Ovary (tissue), 9 donors: ENCODE data around the gene CCDC12. TPM values are rescaled to one million over a fixed set of nuclear protein-coding genes. Genes with fewer than 3 reads are reported as not detected.

Experiments
- DNase-seq, 5 donors: peaks; one replicate each; pipeline ENCODE4 v3.0.0-alpha.2; 2019 to 2020
- H3K27ac ChIP-seq, 2 donors: fragments of 200-600 bp; one replicate each; pipeline versions ENCODE4 v1.5.1 to v1.8.0; 2019 to 2022
- H3K27me3 ChIP-seq: fragments of 200-600 bp; one replicate; pipeline ENCODE4 v1.8.0; 2022
- H3K36me3 ChIP-seq: fragments of 200-600 bp; sonication (generic); one replicate; pipeline ENCODE4 v1.5.1; 2019
- H3K4me1 ChIP-seq: one replicate; pipeline ENCODE4 v1.8.1; 2013; ENCODE audit warnings: mild to moderate bottlenecking, moderate library complexity; ENCODE audit not compliant: insufficient read depth
- H3K4me3 ChIP-seq: fragments of 200-600 bp; sonication (generic); one replicate; pipeline ENCODE4 v1.5.1; 2017
- H3K9me3 ChIP-seq, 2 donors: fragments of 200-600 bp in 1 of 2; sonication (generic) in 1 of 2; one replicate each; pipeline versions ENCODE4 v1.5.1 to v1.8.1; 2013 to 2019; ENCODE audit warnings: mild to moderate bottlenecking in 1 of 2, moderate library complexity in 1 of 2
- EP300 ChIP-seq: sonication (generic); formaldehyde crosslinking; IDR thresholded peaks from one replicate; pipeline ENCODE4 v1.6.1; 2017; ENCODE audit warnings: antibody characterized with exemption
- POLR2A ChIP-seq: fragments of 450-650 bp; IDR thresholded peaks from one replicate; pipeline ENCODE4 v1.6.1; 2017; ENCODE audit warnings: antibody characterized with exemption, mild to moderate bottlenecking, moderate library complexity
- WGBS, 3 donors: extraction: QIAGEN DNeasy Blood & Tissue Kit in 1 of 3; methylation state at CpG; one replicate each; pipeline versions ENCODE4 v1.1.5 to v1.1.7; 2013 to 2017; 5-methylcytosine and 5-hydroxymethylcytosine counted together
- intact Hi-C, 4 donors: fragments of 100-400 bp; cut with DNase I; formaldehyde crosslinking; loops; one replicate each; pipeline versions ENCODE4 v1.11.0 to v1.15.1; 2022 to 2023
- polyA plus RNA-seq, 2 donors: library from polyadenylated mRNA; stranded (reverse); fragments of 200-250 nt in 1 of 2; fragments of 350-450 nt in 1 of 2; fragmentation: Illumina TruSeq in 1 of 2; extraction: RNeasy Lipid Tissue Mini Kit (QIAGEN cat#74804) in 1 of 2; gene quantifications; one replicate each; pipeline ENCODE4 v1.2.3, GENCODE V29; 2013 to 2014
- total RNA-seq, 7 donors: library from RNA; depleted of rRNA in 2 of 7; stranded (reverse); fragments of >200 nt in 2 of 7; fragmentation: NEBNext Ultra II Directional in 3 of 7; extraction: Animal tissue kit (Norgen Biotek cat#: 25700) in 3 of 7; gene quantifications; one replicate each; pipeline versions ENCODE4 v1.1.0 to v1.2.4, GENCODE V29; 2016 to 2023
- TF ChIP-seq, protein P1 (sequence below), 3 donors: fragments of 450-650 bp in 2 of 3; fragments of 200-600 bp in 1 of 3; IDR thresholded peaks; one replicate each; pipeline versions ENCODE4 v1.5.1 to v1.8.0; 2016 to 2022; ENCODE audit warnings: antibody characterized with exemption in 3 of 3, mild to moderate bottlenecking in 1 of 3
- donor health status: DM: no; HTN: no; CAD: no; lungs with moderate emphysema.
- donor health status: DM: no; HTN: no; CAD: no.
- donor health status: Bipolar disorder and iron deficiency.
- donor health status: DM: yes; HTN: yes; CAD: no.
- donor health status: DM: no; HTN: no; CAD: no.
- donor health status: DM: yes; HTN: yes; CAD: no.

Gene CCDC12
- total and polyA plus RNA-seq, 9 donors: 32.2 to 66.7 (median 42.3) TPM

DNA sequence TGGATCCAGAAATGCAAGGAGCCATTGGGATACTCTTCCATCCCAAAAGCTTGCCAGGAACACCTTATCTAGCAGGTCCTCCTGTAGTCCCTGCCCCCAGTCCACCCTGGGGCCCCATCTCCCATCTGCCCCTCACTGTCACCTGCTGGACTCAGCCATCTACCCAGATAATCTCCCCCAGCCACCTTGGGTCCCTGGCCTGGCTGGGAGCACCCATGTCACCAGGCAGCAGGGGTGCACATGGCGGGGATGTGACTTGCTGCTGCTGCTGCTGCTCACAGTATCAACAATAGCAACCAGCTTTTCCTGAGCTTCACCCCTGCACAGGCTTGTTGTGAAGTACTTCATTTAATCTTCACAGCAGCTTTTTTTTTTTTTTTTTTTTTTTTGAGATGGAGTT lies 86.4 kb downstream of the CCDC12 start:
- H3K27ac ChIP-seq: no peak overlapping the region

DNA sequence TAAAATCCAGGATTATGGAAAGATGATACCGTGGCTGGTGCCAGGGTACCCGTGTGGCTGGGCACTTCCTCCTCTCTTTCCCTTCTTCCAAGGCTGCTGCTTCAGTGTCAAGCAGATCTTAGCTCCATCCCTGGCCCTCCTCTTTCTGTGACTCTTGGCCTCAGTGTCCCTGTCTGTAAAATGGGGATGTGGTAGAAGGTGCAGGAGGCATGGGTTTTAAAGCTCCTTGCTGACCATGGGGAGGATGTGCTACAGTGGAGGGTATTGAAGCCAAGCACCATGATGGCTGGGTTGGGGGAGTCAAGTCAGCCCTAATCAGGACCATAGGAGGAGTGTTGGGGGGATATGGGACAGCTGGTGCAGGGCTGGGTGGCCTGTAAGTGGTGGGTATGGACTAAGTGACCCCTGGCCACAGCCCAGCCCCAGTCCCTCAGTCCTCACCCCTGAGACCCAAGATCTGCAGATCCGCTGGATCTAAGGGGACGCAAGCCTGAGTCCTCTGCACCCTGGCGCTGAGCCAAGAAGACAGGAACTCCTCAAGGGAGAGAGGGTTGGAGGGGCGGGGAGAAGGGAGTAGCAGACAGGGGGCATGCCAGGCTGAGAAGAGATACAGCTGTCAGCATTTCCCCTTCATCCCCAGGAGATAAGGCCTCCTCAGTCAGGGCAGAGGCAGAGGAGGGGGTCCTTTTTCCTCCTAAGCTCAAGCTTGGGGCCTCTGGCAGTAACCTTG lies 87.0 kb downstream of the CCDC12 start:
- 63 to 66% (median 66%) methylated on average over 6 of the region's 6 CpGs for WGBS, 3 donors
- peaks cover 7% of the 10 kb centered on the region for H3K4me1 ChIP-seq
- H3K27ac ChIP-seq: no peak overlapping the region
- no peaks in the 10 kb centered on the region for H3K36me3 ChIP-seq
- DNase-seq: peak in 3 of 5 donors; percentile 50 to 68 (median 54)
- no peak overlapping the region for H3K4me3 ChIP-seq
- no peak for TF ChIP-seq EP300
- no peak for TF ChIP-seq POLR2A
- TF ChIP-seq, protein P1, sequence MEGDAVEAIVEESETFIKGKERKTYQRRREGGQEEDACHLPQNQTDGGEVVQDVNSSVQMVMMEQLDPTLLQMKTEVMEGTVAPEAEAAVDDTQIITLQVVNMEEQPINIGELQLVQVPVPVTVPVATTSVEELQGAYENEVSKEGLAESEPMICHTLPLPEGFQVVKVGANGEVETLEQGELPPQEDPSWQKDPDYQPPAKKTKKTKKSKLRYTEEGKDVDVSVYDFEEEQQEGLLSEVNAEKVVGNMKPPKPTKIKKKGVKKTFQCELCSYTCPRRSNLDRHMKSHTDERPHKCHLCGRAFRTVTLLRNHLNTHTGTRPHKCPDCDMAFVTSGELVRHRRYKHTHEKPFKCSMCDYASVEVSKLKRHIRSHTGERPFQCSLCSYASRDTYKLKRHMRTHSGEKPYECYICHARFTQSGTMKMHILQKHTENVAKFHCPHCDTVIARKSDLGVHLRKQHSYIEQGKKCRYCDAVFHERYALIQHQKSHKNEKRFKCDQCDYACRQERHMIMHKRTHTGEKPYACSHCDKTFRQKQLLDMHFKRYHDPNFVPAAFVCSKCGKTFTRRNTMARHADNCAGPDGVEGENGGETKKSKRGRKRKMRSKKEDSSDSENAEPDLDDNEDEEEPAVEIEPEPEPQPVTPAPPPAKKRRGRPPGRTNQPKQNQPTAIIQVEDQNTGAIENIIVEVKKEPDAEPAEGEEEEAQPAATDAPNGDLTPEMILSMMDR (IDR thresholded peaks at IDR 0.05): no peak
- H3K27me3 ChIP-seq: no peaks in the 10 kb centered on the region
- H3K9me3 ChIP-seq: no peaks in the 10 kb centered on the region
- intact Hi-C loops: loop anchor here in 3 of 4 donors (5.0 kb wide), 2 partner anchors 42 to 182 kb away; no protein-coding TSS in a partner anchor

More for the DNA sequence above, 86.4 kb downstream of the CCDC12 start:
- Histone ChIP-seq H3K4me3 (no peak overlapping the region), H3K9me3 (no peaks in the 10 kb centered on the region), H3K4me1 (peaks cover 7% of the 10 kb centered on the region), H3K36me3 (no peaks in the 10 kb centered on the region), H3K27me3 (no peaks in the 10 kb centered on the region)
- 100% methylated on average over 1 of the region's 1 CpG for WGBS, 3 donors
- intact Hi-C loops: loop anchor here in 3 of 4 donors (5.0 kb wide), 2 partner anchors 43 to 183 kb away; no protein-coding TSS in a partner anchor
- DNase-seq: no peak
- TF ChIP-seq EP300: no peak
- TF ChIP-seq, protein P1 (IDR thresholded peaks at IDR 0.05): no peak
- TF ChIP-seq POLR2A: no peak

DNA sequence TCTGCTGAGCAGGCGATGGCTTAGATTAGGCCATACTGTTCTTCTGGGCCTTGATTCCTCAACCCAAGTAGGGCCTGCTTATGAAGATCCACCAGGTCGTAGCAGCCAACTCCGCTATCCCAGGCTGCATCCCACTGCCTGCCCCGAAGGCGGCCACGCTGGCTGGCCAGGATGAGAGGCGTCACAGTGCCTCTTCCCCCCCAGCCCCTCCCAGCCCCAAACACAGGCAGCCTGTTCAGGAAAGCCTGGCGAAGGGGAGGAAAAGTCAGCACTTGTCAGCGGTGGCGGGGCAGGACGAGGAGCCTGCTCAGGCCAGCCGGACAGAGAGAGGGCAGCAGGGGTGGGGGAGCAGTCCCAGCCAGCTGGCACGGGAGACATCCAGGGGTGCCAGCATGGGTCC lies 87.8 kb downstream of the CCDC12 start:
- Histone ChIP-seq H3K4me3 (no peak overlapping the region), H3K36me3 (no peaks in the 10 kb centered on the region), H3K4me1 (peaks cover 7% of the 10 kb centered on the region), H3K27me3 (no peaks in the 10 kb centered on the region), H3K27ac (no peak overlapping the region), H3K9me3 (no peaks in the 10 kb centered on the region)
- DNase-seq: no peak
- WGBS, 3 donors: 80 to 93% (median 86%) methylated on average over 13 of the region's 13 CpGs
- intact Hi-C loops: no loop called here
- no peak for TF ChIP-seq POLR2A
- TF ChIP-seq EP300: no peak
- TF ChIP-seq, protein P1 (IDR thresholded peaks at IDR 0.05): no peak

DNA sequence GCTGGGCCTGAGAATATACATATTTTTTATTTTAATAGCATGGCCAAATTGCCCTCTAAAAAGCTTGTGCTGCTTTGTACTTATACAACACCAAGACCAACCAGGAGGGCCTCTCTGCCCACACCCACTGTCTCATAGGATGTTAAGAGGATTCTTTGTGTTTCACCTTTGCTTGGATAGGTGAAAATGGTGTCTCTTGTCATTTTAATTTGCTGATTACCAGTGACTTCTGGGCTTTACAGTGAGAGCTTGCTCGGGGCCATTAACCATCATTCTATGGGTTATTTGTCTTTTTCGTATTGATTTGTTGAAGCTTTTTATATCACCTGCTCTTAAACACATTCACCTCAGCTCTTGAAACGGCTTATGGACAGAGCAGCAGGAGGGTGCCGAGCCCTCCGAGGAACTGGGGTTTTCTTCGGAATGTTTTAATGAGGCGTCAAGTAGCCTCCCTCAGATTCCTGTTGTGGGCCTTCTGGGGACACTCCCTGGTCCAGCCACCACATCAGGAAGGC lies 88.5 kb downstream of the CCDC12 start:
- no peak for DNase-seq
- Histone ChIP-seq H3K27ac (no peak overlapping the region), H3K9me3 (no peaks in the 10 kb centered on the region), H3K4me1 (peaks cover 10% of the 10 kb centered on the region), H3K36me3 (no peaks in the 10 kb centered on the region), H3K27me3 (no peaks in the 10 kb centered on the region), H3K4me3 (no peak overlapping the region)
- TF ChIP-seq EP300 (no peak), POLR2A (no peak)
- TF ChIP-seq, protein P1 (IDR thresholded peaks at IDR 0.05): no peak
- intact Hi-C loops: no loop called here
- WGBS, 3 donors: 75 to 82% (median 82%) methylated on average over 7 of the region's 7 CpGs
